Stimulated activated CD4-positive, alpha-beta T cell treated with anti-CD3 and anti-CD28 coated beads, Interleukin-1b, Interleukin-23, amount 100 ng/mL, for 4 hours (primary cell): ENCODE measurements around the gene CTNNA3.

ENCODE experiments used
- DNase-seq, 2 donors: peaks; one replicate each; pipeline ENCODE4 v3.0.0-alpha.2; 2020; ENCODE audit warnings: low read depth in 2 of 2

Gene CTNNA3

GRCh38 chr10:66218981-66219587 lies 1476.9 kb downstream of the CTNNA3 start:
- no peak for DNase-seq

- no peak for DNase-seq
Observed at GRCh38 chr10:66218289-66218688, 1477.7 kb downstream of the CTNNA3 start.

- DNase-seq, result no peak
Observed at GRCh38 chr10:66215920-66216319, 1480.1 kb downstream of the CTNNA3 start.

GRCh38 chr10:66214721-66215404 lies 1481.1 kb downstream of the CTNNA3 start:
- DNase-seq, result no peak

- DNase-seq, result no peak
Observed at GRCh38 chr10:66209025-66209424, 1487.0 kb downstream of the CTNNA3 start.

GRCh38 chr10:66204838-66205237 lies 1491.2 kb downstream of the CTNNA3 start:
- DNase-seq, result no peak

GRCh38 chr10:66202101-66202500 lies 1493.9 kb downstream of the CTNNA3 start:
- DNase-seq, result no peak

- no peak for DNase-seq
Observed at GRCh38 chr10:66192162-66192831, 1503.7 kb downstream of the CTNNA3 start.

- DNase-seq, result no peak
Observed at GRCh38 chr10:66190413-66190812, 1505.6 kb downstream of the CTNNA3 start.

GRCh38 chr10:66189271-66189670 lies 1506.7 kb downstream of the CTNNA3 start:
- DNase-seq, result no peak

- no peak for DNase-seq
Observed at GRCh38 chr10:66187053-66187733, 1508.8 kb downstream of the CTNNA3 start.

- no peak for DNase-seq
Observed at GRCh38 chr10:66183028-66183427, 1513.0 kb downstream of the CTNNA3 start.

- DNase-seq, result peak in 1 of 2 donors; percentile 3
Observed at GRCh38 chr10:66180581-66181318, 1515.2 kb downstream of the CTNNA3 start.

GRCh38 chr10:66180021-66180420 lies 1516.0 kb downstream of the CTNNA3 start:
- DNase-seq, result no peak

- DNase-seq, result no peak
Observed at GRCh38 chr10:66176772-66177171, 1519.2 kb downstream of the CTNNA3 start.

GRCh38 chr10:66167816-66168215 lies 1528.2 kb downstream of the CTNNA3 start:
- no peak for DNase-seq

GRCh38 chr10:66162560-66163143 lies 1533.3 kb downstream of the CTNNA3 start:
- DNase-seq, result no peak

- DNase-seq, result no peak
Observed at GRCh38 chr10:66151346-66151745, 1544.6 kb downstream of the CTNNA3 start.

- DNase-seq, result no peak
Observed at GRCh38 chr10:66148312-66148711, 1547.7 kb downstream of the CTNNA3 start.

GRCh38 chr10:66144016-66144415 lies 1552.0 kb downstream of the CTNNA3 start:
- DNase-seq, result no peak

GRCh38 chr10:66102756-66103155 lies 1593.2 kb downstream of the CTNNA3 start:
- no peak for DNase-seq
